Suprapubic skin (tissue), 4 donors: ENCODE results near the gene NSMF. TPM values are rescaled to one million over a fixed set of nuclear protein-coding genes. Genes with fewer than 3 reads are reported as not detected.

ENCODE experiments used
- DNase-seq, 2 donors: peaks; one replicate each; pipeline ENCODE4 v3.0.0-alpha.2; 2019; ENCODE audit warnings: low spot score in 2 of 2
- H3K27ac ChIP-seq: fragments of 200-600 bp; sonication (generic); one replicate; pipeline ENCODE4 v1.5.1; 2019
- H3K27me3 ChIP-seq: fragments of 200-600 bp; sonication (generic); one replicate; pipeline ENCODE4 v1.5.1; 2019
- H3K36me3 ChIP-seq: fragments of 200-600 bp; sonication (generic); one replicate; pipeline ENCODE4 v1.5.1; 2019
- H3K4me1 ChIP-seq: fragments of 200-600 bp; sonication (generic); one replicate; pipeline ENCODE4 v1.5.1; 2019
- H3K4me3 ChIP-seq: fragments of 200-600 bp; sonication (generic); one replicate; pipeline ENCODE4 v1.5.1; 2019; ENCODE audit warnings: mild to moderate bottlenecking
- H3K9me3 ChIP-seq: fragments of 200-600 bp; sonication (generic); one replicate; pipeline ENCODE4 v1.5.1; 2019
- EP300 ChIP-seq: sonication (generic); formaldehyde crosslinking; IDR thresholded peaks from one replicate; pipeline ENCODE4 v1.6.1; 2017; ENCODE audit warnings: antibody characterized with exemption
- POLR2A ChIP-seq, 2 donors: fragments of 450-650 bp; IDR thresholded peaks; one replicate each; pipeline ENCODE4 v1.6.1; 2017; ENCODE audit warnings: antibody characterized with exemption in 2 of 2, mild to moderate bottlenecking in 2 of 2, moderate library complexity in 2 of 2
- POLR2AphosphoS5 ChIP-seq, 3 donors: sonication (generic); formaldehyde crosslinking; IDR thresholded peaks; one replicate each; pipeline ENCODE4 v1.6.1; 2017; ENCODE audit warnings: antibody characterized with exemption in 3 of 3
- WGBS: methylation state at CpG from one replicate; pipeline ENCODE4 v1.1.5; 2018; 5-methylcytosine and 5-hydroxymethylcytosine counted together
- total RNA-seq, 4 donors: library from RNA; depleted of rRNA; stranded (reverse); fragments of >200 nt; gene quantifications; one replicate each; pipeline ENCODE4 v1.1.0, GENCODE V29; 2016
- TF ChIP-seq, protein P1 (sequence below), 2 donors: fragments of 200-600 bp in 1 of 2; fragments of 450-650 bp in 1 of 2; sonication (generic) in 1 of 2; IDR thresholded peaks; one replicate each; pipeline ENCODE4 v1.5.1; 2016 to 2019; ENCODE audit warnings: antibody characterized with exemption in 2 of 2, mild to moderate bottlenecking in 1 of 2, moderate library complexity in 1 of 2

The NSMF gene
- total RNA-seq, 4 donors from 2014 or later, result 36.1 to 48.1 (median 39.8) TPM

DNA sequence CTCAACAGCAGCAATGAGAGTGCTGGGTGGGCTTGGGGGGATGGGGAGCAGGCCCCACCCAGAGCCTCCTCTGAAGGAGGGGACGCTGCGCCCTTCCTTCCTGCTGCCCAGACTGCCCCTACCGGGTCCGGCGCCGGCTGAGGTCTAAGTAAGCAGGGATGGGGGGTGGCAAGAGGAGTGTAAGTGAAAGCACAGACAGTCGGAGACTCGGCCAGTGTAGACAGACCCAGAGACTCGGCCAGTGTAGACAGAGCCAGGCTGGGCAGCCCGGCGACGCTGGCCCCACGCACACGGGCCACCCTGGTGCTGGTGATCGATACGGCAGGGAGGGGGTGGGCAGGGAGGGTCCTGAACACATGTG lies 10.6 kb downstream of the NSMF start:
- Histone ChIP-seq H3K4me1 (peaks cover 29% of the 10 kb centered on the region), H3K36me3 (peaks cover 25% of the 10 kb centered on the region), H3K4me3 (no peak overlapping the region), H3K27me3 (no peaks in the 10 kb centered on the region), H3K27ac (no peak overlapping the region), H3K9me3 (no peaks in the 10 kb centered on the region)
- WGBS, result 92% methylated on average over 5 of the region's 16 CpGs
- TF ChIP-seq POLR2AphosphoS5 (IDR thresholded peaks at IDR 0.05) (no peak), EP300 (no peak), POLR2A (IDR thresholded peaks at IDR 0.05) (no peak)
- TF ChIP-seq, protein P1, sequence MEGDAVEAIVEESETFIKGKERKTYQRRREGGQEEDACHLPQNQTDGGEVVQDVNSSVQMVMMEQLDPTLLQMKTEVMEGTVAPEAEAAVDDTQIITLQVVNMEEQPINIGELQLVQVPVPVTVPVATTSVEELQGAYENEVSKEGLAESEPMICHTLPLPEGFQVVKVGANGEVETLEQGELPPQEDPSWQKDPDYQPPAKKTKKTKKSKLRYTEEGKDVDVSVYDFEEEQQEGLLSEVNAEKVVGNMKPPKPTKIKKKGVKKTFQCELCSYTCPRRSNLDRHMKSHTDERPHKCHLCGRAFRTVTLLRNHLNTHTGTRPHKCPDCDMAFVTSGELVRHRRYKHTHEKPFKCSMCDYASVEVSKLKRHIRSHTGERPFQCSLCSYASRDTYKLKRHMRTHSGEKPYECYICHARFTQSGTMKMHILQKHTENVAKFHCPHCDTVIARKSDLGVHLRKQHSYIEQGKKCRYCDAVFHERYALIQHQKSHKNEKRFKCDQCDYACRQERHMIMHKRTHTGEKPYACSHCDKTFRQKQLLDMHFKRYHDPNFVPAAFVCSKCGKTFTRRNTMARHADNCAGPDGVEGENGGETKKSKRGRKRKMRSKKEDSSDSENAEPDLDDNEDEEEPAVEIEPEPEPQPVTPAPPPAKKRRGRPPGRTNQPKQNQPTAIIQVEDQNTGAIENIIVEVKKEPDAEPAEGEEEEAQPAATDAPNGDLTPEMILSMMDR (IDR thresholded peaks at IDR 0.05), result no peak
- DNase-seq, result peak in 1 of 2 donors; percentile 61

DNA sequence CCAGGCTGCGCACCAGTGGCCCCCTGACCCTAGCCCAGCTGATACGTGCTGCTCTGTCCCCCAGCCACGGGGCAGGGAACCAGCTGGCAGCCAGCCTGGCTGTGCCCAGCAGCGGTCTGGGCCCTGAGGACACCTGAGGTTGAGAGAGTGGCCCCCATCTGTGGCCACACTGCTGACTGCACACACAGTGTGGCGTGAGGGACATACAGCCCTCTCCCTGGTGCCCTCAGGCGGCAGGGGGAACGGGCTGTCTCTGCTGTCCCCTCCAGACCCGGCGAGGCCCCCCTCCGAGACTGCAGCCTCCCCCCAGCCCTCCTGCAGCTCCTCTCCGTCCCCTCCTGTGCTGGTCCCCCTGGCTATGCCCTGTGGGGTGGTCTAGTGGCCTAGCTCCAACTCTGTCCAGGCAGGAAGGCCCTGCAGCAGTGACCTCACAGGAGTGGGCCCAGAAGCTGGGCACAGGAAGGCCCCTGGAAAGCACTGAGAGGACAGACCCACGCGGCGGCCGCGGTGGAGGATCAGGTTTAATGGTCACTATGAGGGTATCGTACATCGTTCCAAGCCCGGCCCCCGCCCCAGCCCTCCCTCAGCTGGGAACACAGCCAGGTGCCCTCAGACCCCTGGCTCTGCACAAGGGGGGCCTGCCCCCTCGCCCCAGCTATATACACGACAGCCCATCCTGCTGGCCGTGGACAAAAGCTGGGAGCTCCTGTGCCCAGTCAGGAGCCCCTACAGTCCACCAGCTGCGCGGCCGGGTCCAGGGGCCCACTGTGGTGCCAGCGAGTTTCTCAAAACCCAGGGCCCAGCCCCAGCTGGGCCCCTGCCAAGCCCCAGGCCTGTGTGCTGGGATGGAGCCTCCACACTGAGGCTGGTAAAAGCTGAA lies 11.2 kb downstream of the NSMF start:
- H3K4me3 ChIP-seq, result no peak overlapping the region
- no peaks in the 10 kb centered on the region for H3K27me3 ChIP-seq
- peaks cover 21% of the 10 kb centered on the region for H3K36me3 ChIP-seq
- TF ChIP-seq, protein P1 (IDR thresholded peaks at IDR 0.05), result no peak
- TF ChIP-seq POLR2A (IDR thresholded peaks at IDR 0.05) (no peak), POLR2AphosphoS5 (IDR thresholded peaks at IDR 0.05) (no peak)
- WGBS, result 91% methylated on average over 9 of the region's 27 CpGs
- H3K4me1 ChIP-seq, result peaks cover 24% of the 10 kb centered on the region
- DNase-seq, result peak in 1 of 2 donors; percentile 64
- H3K9me3 ChIP-seq, result no peaks in the 10 kb centered on the region
- H3K27ac ChIP-seq, result no peak overlapping the region

DNA sequence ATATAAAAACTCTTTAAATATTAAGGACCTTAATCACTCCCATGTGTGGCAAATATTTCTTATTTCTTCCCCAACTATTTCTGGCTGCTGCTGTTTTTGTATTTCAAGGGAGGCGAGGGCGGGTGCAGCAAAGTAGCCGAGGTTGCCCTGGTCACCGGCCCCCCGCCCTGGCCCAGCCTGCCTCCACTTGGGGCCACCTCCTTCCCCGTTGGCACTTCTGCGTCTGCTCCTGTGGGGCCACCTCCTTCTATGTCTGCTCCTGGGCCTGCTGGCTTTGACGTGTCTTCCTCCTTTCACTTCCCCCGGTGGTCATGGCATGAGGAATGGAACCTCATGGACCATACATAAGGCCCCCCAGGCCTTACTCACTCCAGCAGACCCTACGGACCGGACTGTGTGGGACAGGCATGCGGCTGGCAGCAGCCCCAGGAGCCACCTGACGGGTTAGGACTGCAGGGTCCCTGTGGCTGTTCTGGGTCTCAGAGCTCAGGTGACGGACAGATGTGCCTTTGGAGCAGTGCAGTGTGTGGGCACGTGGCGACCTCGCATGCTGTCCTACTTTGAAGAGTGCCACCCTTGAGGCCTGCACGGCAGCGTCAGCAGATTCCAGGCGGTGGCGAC lies 12.2 kb downstream of the NSMF start:
- Histone ChIP-seq H3K27me3 (peaks cover 1% of the 10 kb centered on the region), H3K27ac (no peak overlapping the region), H3K4me1 (peaks cover 25% of the 10 kb centered on the region), H3K9me3 (no peaks in the 10 kb centered on the region), H3K4me3 (no peak overlapping the region), H3K36me3 (peaks cover 14% of the 10 kb centered on the region)
- no peak for TF ChIP-seq POLR2A (IDR thresholded peaks at IDR 0.05)
- TF ChIP-seq, protein P1 (IDR thresholded peaks at IDR 0.05), result no peak
- no peak for TF ChIP-seq EP300
- TF ChIP-seq POLR2AphosphoS5 (IDR thresholded peaks at IDR 0.05), result no peak
- WGBS, result 45% methylated on average over 13 of the region's 21 CpGs
- DNase-seq, result peak in 1 of 2 donors; percentile 65

DNA sequence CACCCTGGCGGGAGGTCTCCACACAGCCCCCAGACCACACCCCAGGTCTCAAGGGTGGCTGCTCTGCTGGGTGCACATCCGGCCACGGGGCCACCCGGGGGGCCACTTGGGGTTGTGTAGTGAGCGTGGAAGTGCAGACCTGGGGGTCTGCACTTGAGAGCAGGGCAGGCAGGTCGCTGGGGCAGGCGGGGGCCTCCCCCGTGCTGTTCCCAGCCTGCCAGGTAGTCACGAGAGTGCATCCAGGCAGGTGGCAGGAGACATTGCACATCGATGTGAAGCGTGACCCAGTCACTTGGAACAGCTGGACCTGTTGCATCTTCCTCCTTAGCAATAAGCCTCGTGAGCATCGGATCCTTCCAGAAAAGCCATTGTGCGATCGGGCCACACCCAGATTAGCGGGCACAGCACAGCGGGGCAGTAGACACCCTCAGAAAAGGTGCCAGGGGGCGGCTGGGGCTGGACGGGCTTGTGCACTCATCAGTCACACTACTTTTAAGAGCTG lies 13.2 kb downstream of the NSMF start:
- H3K36me3 ChIP-seq, result peaks cover 14% of the 10 kb centered on the region
- H3K4me1 ChIP-seq, result peaks cover 34% of the 10 kb centered on the region
- no peak overlapping the region for H3K27ac ChIP-seq
- peak in 1 of 2 donors; percentile 76 for DNase-seq
- 44% methylated on average over 7 of the region's 19 CpGs for WGBS
- H3K27me3 ChIP-seq, result peaks cover 11% of the 10 kb centered on the region
- no peak overlapping the region for H3K4me3 ChIP-seq
- TF ChIP-seq, protein P1 (IDR thresholded peaks at IDR 0.05), result no peak
- peak in 1 of 3 donors; percentile 12 for TF ChIP-seq POLR2AphosphoS5 (IDR thresholded peaks at IDR 0.05)
- H3K9me3 ChIP-seq, result no peaks in the 10 kb centered on the region

DNA sequence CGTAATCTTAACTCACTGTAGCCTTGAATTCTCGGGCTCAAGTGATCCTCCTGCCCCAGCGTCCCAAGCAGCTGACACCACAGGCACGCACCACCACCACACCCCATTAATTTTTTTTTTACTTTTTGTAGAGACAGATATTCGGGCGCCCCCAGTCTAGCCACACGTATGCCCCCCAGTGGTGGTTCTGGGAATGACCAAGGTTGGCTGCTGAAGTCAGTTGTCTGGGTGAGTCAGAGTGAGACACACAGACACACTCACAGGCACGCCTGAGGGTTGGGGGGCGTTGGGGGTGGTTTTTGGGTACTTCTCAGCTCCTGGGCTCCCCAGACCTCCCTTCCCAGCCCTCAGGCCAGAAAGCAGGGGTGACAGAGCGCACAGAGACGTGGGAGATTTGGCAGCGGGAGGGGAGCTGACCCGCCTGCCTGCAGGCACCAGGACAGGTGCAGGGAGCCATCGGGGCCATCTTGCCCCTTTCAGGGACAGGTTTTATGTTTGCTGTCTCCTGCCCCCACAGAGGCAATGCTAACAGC lies 13.8 kb downstream of the NSMF start:
- H3K27me3 ChIP-seq, result peaks cover 11% of the 10 kb centered on the region

More for the DNA sequence above, 13.8 kb downstream of the NSMF start:
- H3K9me3 ChIP-seq, result no peaks in the 10 kb centered on the region
- peaks cover 34% of the 10 kb centered on the region for H3K4me1 ChIP-seq
- 12% methylated on average over 14 of the region's 14 CpGs for WGBS
- no peak overlapping the region for H3K4me3 ChIP-seq
- DNase-seq, result peak in 1 of 2 donors; percentile 92
- H3K36me3 ChIP-seq, result peaks cover 14% of the 10 kb centered on the region
- TF ChIP-seq, protein P1 (IDR thresholded peaks at IDR 0.05), result peak; percentile 62 to 84
- no peak for TF ChIP-seq POLR2AphosphoS5 (IDR thresholded peaks at IDR 0.05)
- no peak overlapping the region for H3K27ac ChIP-seq
